HepG2 (cell line): ENCODE measurements around the gene FANCD2. TPM values are rescaled to one million over a fixed set of nuclear protein-coding genes. Genes with fewer than 3 reads are reported as not detected.

Source experiments
- ATAC-seq: fragments of 200-7000 bp; cut with Tn5 transposase; 3 replicates; pipeline ENCODE4 v1.9.1; 2020; ENCODE audit warnings: mild to moderate bottlenecking, moderate library complexity
- BruUV-seq: library from RNA; stranded (reverse); fragments of 400-500 nt; replicated peaks from 2 replicates; lab custom pipeline; 2021; lab: Mats Ljungman, UMichigan
- CTCF ChIA-PET: fragments of 300-600 bp; formaldehyde crosslinking; extraction: SDS; loops from one replicate; lab custom pipeline; 2021; ENCODE audit warnings: low total read pairs, inconsistent platforms, low intra/inter-chr PET ratio; lab: Yijun Ruan, JAX
- POLR2A ChIA-PET: fragments of 350-600 bp; sonication (Branson Sonifier 250); formaldehyde crosslinking; loops from one replicate; lab custom pipeline; 2020; ENCODE audit warnings: antibody characterized with exemption, inconsistent platforms; lab: Yijun Ruan, JAX
- DNase-seq: peaks from one replicate; pipeline ENCODE4 v3.0.0-alpha.2; 2015; ENCODE audit warnings: low spot score
- FAIRE-seq: peaks from 3 replicates; lab custom pipeline; 2011; peaks lifted over from hg19 to GRCh38; lab: Jason Lieb, UNC
- H2AFZ ChIP-seq: one replicate; pipeline ENCODE4 v1.6.1; 2011; ENCODE audit warnings: low read length, inconsistent platforms
- H3K27ac ChIP-seq: fragments of 300-600 bp; 3 replicates; pipeline ENCODE4 v1.8.0; 2011; ENCODE audit warnings: mixed run types, mild to moderate bottlenecking, mixed read lengths, low read length, inconsistent platforms; ENCODE audit not compliant: insufficient read depth; ENCODE audit errors: extremely low read length
- H3K27me3 ChIP-seq, 2 experiments: fragments of 200-600 bp in 1 of 2; 2 replicates in 1 of 2; 3 replicates in 1 of 2; pipeline versions ENCODE4 v1.6.0 to v1.8.0; 2011; ENCODE audit warnings: low read length in 2 of 2, mild to moderate bottlenecking in 2 of 2, moderate library complexity in 2 of 2, inconsistent platforms in 1 of 2; ENCODE audit not compliant: insufficient read depth in 2 of 2, control insufficient read depth in 1 of 2
- H3K36me3 ChIP-seq, 2 experiments: fragments of 200-600 bp in 1 of 2; replicated peaks in 1 of 2; 2 replicates in 1 of 2; 3 replicates in 1 of 2; pipeline versions ENCODE4 v1.5.1 to v1.8.0; 2011; ENCODE audit warnings: low read length in 2 of 2, inconsistent platforms in 1 of 2; ENCODE audit not compliant: insufficient read depth in 2 of 2, control insufficient read depth in 1 of 2
- H3K4me1 ChIP-seq: 2 replicates; pipeline ENCODE4 v1.5.1; 2012; ENCODE audit warnings: low read length, inconsistent platforms; ENCODE audit not compliant: insufficient read depth
- H3K4me2 ChIP-seq: 2 replicates; pipeline ENCODE4 v1.6.0; 2011; ENCODE audit warnings: low read depth, low read length, inconsistent platforms
- H3K4me3 ChIP-seq, 3 experiments: fragments of 200-600 bp in 1 of 3; sonication (generic), shearing (Covaris generic) in 1 of 3; replicated peaks in 1 of 3; 2 replicates each; pipeline ENCODE4 v1.5.1; 2011 to 2016; ENCODE audit warnings: low read length in 3 of 3, inconsistent platforms in 2 of 3, low read depth in 2 of 3, mild to moderate bottlenecking in 2 of 3, control low read depth in 1 of 3, mixed read lengths in 1 of 3; ENCODE audit not compliant: insufficient read depth in 1 of 3
- H3K79me2 ChIP-seq: one replicate; pipeline ENCODE4 v1.6.1; 2011; ENCODE audit warnings: low read length, inconsistent platforms; ENCODE audit not compliant: insufficient read depth
- H3K9ac ChIP-seq: 2 replicates; pipeline ENCODE4 v1.6.0; 2011; ENCODE audit warnings: mild to moderate bottlenecking, low read depth, low read length, inconsistent platforms; ENCODE audit not compliant: insufficient read depth
- H3K9me3 ChIP-seq: 2 replicates; pipeline ENCODE4 v1.5.1; 2012; ENCODE audit warnings: mild to moderate bottlenecking, low read length
- H4K20me1 ChIP-seq: 2 replicates; pipeline ENCODE4 v1.6.0; 2011; ENCODE audit warnings: inconsistent platforms, mild to moderate bottlenecking, low read length, moderate library complexity; ENCODE audit not compliant: insufficient read depth
- BORCS8-MEF2B ChIP-seq: sonication (generic); formaldehyde crosslinking; IDR thresholded peaks from 2 replicates; pipeline ENCODE4 v1.8.0; 2022; ENCODE audit warnings: mild to moderate bottlenecking, missing genetic modification reagents
- EED ChIP-seq: sonication (generic); formaldehyde crosslinking; IDR thresholded peaks from 2 replicates; pipeline ENCODE4 v1.5.0; 2020; ENCODE audit warnings: mild to moderate bottlenecking, missing genetic modification reagents
- GABPB1 ChIP-seq: IDR thresholded peaks from 2 replicates; pipeline ENCODE4 v1.6.1; 2016; ENCODE audit warnings: mild to moderate bottlenecking, missing genetic modification reagents, moderate library complexity, missing compliant biosample characterization
- MIXL1 ChIP-seq: IDR thresholded peaks from 2 replicates; pipeline ENCODE4 v1.6.1; 2016
- PHF21A ChIP-seq: sonication (generic); formaldehyde crosslinking; IDR thresholded peaks from 2 replicates; pipeline ENCODE4 v1.5.0; 2020; ENCODE audit warnings: mild to moderate bottlenecking, missing genetic modification reagents
- THYN1 ChIP-seq: sonication (generic); formaldehyde crosslinking; IDR thresholded peaks from 2 replicates; pipeline ENCODE4 v1.8.1; 2023; ENCODE audit warnings: low read depth, mild to moderate bottlenecking, moderate library complexity, missing genetic modification reagents, borderline replicate concordance
- TSC22D2 ChIP-seq: sonication (generic); formaldehyde crosslinking; IDR thresholded peaks from 2 replicates; pipeline ENCODE4 v1.5.1; 2020; ENCODE audit warnings: missing genetic modification reagents, mild to moderate bottlenecking, borderline replicate concordance
- ZNF121 ChIP-seq: sonication (generic); formaldehyde crosslinking; IDR thresholded peaks from 2 replicates; pipeline ENCODE4 v1.5.0; 2020; ENCODE audit warnings: mild to moderate bottlenecking, missing genetic modification reagents
- ZNF205 ChIP-seq: IDR thresholded peaks from 2 replicates; pipeline ENCODE4 v1.6.1; 2018; ENCODE audit warnings: missing biosample characterization, missing genetic modification reagents
- ZNF335 ChIP-seq: sonication (generic); formaldehyde crosslinking; IDR thresholded peaks from 2 replicates; pipeline ENCODE4 v1.4.0; 2020; ENCODE audit warnings: missing genetic modification reagents
- WGBS: methylation state at CpG from one replicate; pipeline ENCODE4 v1.1.6; 2017; ENCODE audit warnings: low lambda C conversion rate; 5-methylcytosine and 5-hydroxymethylcytosine counted together
- in situ Hi-C: cut with HindIII; loops from 2 replicates; pipeline ENCODE4 v1.10.0; 2017; ENCODE audit warnings: low pct_unique_long_range_greater_than_20kb; ENCODE audit not compliant: extremely low pct_ligation_motif_present
- intact Hi-C: fragments of 100-400 bp; cut with micrococcal nuclease; formaldehyde crosslinking; loops from one replicate; pipeline ENCODE4 v1.10.0; 2022; ENCODE audit not compliant: unreplicated experiment
- polyA plus RNA-seq, 8 experiments: library from polyadenylated mRNA; depleted of rRNA in 3 of 8; stranded (reverse) in 7 of 8; unstranded in 1 of 8; fragments of >200 nt; fragmentation: Illumina TruSeq in 4 of 8; extraction: Trizol in 4 of 8; gene quantifications; 2 replicates each; pipeline versions ENCODE4 v1.2.1 to v1.2.3, GENCODE V29; 2011 to 2016; ENCODE audit warnings: low read depth in 4 of 8, missing spikeins in 1 of 8, mixed read lengths in 1 of 8; ENCODE audit not compliant: insufficient read depth in 1 of 8
- total RNA-seq, 5 experiments: library from RNA; depleted of rRNA; stranded (reverse); fragments of >200 nt; fragmentation: Illumina TruSeq; extraction: Trizol; gene quantifications; 2 replicates each; pipeline ENCODE4 v1.2.3, GENCODE V29; 2016; ENCODE audit warnings: low read depth in 1 of 5
- TF ChIP-seq, protein P1 (sequence below): sonication (generic); formaldehyde crosslinking; IDR thresholded peaks from 2 replicates; pipeline ENCODE4 v1.4.0; 2020; ENCODE audit warnings: missing genetic modification reagents
- TF ChIP-seq, protein P2 (sequence below): sonication (generic); formaldehyde crosslinking; IDR thresholded peaks from 2 replicates; pipeline ENCODE4 v1.9.0; 2021; ENCODE audit warnings: missing genetic modification reagents, borderline replicate concordance

Gene FANCD2
- total and polyA plus RNA-seq, 2 of the 13 experiments (the other 11 are each of a cell fraction or from before 2014, with no cell fraction given), result 10.1 to 42.0 TPM

DNA sequence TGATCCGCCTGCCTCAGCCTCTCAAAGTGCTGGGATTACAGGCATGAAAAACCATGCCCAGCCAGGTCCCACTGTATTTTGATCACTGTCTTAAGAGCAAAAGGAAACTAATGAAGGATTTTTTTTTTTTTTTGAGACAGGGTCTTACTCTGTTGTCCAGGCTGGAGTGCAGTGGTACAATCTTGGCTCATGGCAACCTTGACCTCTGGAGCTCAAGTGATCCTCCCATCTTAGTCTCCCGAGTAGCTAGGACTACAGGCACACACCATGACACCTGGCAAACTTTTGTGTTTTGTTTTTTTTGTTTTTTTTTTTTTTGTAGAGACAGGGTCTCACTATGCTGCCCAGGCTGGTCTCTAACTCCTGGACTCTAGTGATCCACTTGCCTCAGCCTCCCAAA is 46.0 kb upstream of the FANCD2 start:
- H3K4me3 ChIP-seq, result no peak overlapping the region
- no peaks in the 10 kb centered on the region for H3K27me3 ChIP-seq
- peaks cover 0 to 13% of the 10 kb centered on the region in 2 experiments; a peak in 2 of 5 replicates for H3K36me3 ChIP-seq
- H4K20me1 ChIP-seq, result no peaks in the 10 kb centered on the region
- H3K27ac ChIP-seq, result no peak overlapping the region
- no peak overlapping the region for H3K9ac ChIP-seq
- ChIA-PET CTCF (no interaction called here), POLR2A (interaction anchor here (0.7 kb wide), 1 partner anchor 78 kb away, joined by 3 read pairs; no protein-coding TSS in a partner anchor)
- no peak overlapping the region for H2AFZ ChIP-seq
- no peak overlapping the region for H3K4me2 ChIP-seq
- ATAC-seq (no peak), FAIRE-seq (no peak), DNase-seq (no peak)
- no TSS peak for BruUV-seq
- TF ChIP-seq MIXL1 (CRISPR knock-in tag) (no peak), THYN1 (CRISPR knock-in tag) (no peak), ZNF121 (CRISPR knock-in tag) (0 out of 2 replicates have a peak, but pooled peaks have one; percentile 32), ZNF335 (CRISPR knock-in tag) (no peak)
- TF ChIP-seq, protein P1, sequence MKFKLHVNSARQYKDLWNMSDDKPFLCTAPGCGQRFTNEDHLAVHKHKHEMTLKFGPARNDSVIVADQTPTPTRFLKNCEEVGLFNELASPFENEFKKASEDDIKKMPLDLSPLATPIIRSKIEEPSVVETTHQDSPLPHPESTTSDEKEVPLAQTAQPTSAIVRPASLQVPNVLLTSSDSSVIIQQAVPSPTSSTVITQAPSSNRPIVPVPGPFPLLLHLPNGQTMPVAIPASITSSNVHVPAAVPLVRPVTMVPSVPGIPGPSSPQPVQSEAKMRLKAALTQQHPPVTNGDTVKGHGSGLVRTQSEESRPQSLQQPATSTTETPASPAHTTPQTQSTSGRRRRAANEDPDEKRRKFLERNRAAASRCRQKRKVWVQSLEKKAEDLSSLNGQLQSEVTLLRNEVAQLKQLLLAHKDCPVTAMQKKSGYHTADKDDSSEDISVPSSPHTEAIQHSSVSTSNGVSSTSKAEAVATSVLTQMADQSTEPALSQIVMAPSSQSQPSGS (CRISPR knock-in tag), result no peak
- in situ Hi-C loops (no loop called here), intact Hi-C loops (no loop called here)
- WGBS, result 93% methylated on average over 2 of the region's 2 CpGs
- peaks cover 3% of the 10 kb centered on the region for H3K79me2 ChIP-seq
- H3K4me1 ChIP-seq, result peaks cover 47% of the 10 kb centered on the region
- no peaks in the 10 kb centered on the region for H3K9me3 ChIP-seq

DNA sequence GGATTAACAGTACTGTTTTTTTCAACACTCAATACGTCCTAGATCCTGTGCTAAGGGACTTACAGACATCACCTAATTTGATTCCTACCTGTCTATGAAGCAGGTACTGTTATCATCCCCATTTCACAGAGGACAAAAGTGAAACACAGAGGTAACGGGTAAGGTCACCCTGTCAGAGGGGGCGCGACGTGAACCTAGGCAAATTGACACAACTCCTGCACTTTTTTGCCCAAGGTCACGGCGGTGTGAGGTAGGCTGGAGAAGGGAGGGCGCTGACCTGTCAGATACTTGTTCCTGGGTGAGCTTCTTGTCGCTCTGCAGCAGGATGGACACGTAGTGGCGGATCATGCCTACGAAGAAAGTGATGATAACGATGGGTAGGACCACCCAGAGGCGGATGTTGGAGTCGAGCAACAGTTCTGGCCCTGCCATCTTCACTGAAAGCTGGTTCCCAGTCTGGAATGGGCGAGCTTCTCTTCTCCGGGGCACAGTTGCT is 40.0 kb upstream of the FANCD2 start:
- FAIRE-seq (no peak), DNase-seq (no peak), ATAC-seq (peak; percentile 73)
- peak overlapping the region; percentile 84 for H3K9ac ChIP-seq
- peaks cover 25% of the 10 kb centered on the region for H3K4me1 ChIP-seq
- H2AFZ ChIP-seq, result peak overlapping the region; percentile 97
- intact Hi-C loops (loop anchor here (5.0 kb wide), 1 partner anchor 41 kb away; the partner anchor contains the start of gene FANCD2), in situ Hi-C loops (no loop called here)
- peaks cover 35% of the 10 kb centered on the region for H3K79me2 ChIP-seq
- no peaks in the 10 kb centered on the region; a peak in 1 of 5 replicates for H3K27me3 ChIP-seq
- no peaks in the 10 kb centered on the region for H3K9me3 ChIP-seq
- WGBS, result 0% methylated on average over 12 of the region's 17 CpGs
- ChIA-PET CTCF (no interaction called here), POLR2A (interaction anchor here (0.7 to 1.4 kb wide), 7 partner anchors 9 to 237 kb away, joined by 3 to 6 read pairs (median 4); partner anchors contain the start of gene FANCD2)
- H3K36me3 ChIP-seq, result peaks cover 0 to 2% of the 10 kb centered on the region in 2 experiments; a peak in 1 of 5 replicates
- H3K27ac ChIP-seq, result peak overlapping the region; percentile 65
- BruUV-seq, result TSS peak; percentile 80
- no peaks in the 10 kb centered on the region for H4K20me1 ChIP-seq
- H3K4me2 ChIP-seq, result peak overlapping the region; percentile 75
- peak overlapping the region; percentile 78 to 100 (median 95) for H3K4me3 ChIP-seq
- TF ChIP-seq PHF21A (CRISPR knock-in tag) (0 out of 2 replicates have a peak, but pooled peaks have one; percentile 4), BORCS8-MEF2B (CRISPR knock-in tag) (no peak), TSC22D2 (CRISPR knock-in tag) (no peak), ZNF205 (no peak), GABPB1 (CRISPR knock-in tag) (0 out of 2 replicates have a peak, but pooled peaks have one; percentile 28), EED (CRISPR knock-in tag) (no peak)
- TF ChIP-seq, protein P2, sequence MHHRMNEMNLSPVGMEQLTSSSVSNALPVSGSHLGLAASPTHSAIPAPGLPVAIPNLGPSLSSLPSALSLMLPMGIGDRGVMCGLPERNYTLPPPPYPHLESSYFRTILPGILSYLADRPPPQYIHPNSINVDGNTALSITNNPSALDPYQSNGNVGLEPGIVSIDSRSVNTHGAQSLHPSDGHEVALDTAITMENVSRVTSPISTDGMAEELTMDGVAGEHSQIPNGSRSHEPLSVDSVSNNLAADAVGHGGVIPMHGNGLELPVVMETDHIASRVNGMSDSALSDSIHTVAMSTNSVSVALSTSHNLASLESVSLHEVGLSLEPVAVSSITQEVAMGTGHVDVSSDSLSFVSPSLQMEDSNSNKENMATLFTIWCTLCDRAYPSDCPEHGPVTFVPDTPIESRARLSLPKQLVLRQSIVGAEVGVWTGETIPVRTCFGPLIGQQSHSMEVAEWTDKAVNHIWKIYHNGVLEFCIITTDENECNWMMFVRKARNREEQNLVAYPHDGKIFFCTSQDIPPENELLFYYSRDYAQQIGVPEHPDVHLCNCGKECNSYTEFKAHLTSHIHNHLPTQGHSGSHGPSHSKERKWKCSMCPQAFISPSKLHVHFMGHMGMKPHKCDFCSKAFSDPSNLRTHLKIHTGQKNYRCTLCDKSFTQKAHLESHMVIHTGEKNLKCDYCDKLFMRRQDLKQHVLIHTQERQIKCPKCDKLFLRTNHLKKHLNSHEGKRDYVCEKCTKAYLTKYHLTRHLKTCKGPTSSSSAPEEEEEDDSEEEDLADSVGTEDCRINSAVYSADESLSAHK (CRISPR knock-in tag), result no peak
